HEK293T (cell line): Measurements from ENCODE around the gene MCTP2.

Experiments used
- CTCF ChIA-PET: fragments of 350-600 bp; formaldehyde crosslinking; extraction: SDS; loops from one replicate; lab custom pipeline; 2021; ENCODE audit warnings: antibody characterized with exemption, inconsistent platforms; lab: Yijun Ruan, JAX
- POLR2A ChIA-PET: fragments of 350-600 bp; formaldehyde crosslinking; extraction: SDS; loops from one replicate; lab custom pipeline; 2020; ENCODE audit warnings: antibody characterized with exemption, inconsistent platforms; lab: Yijun Ruan, JAX
- DNase-seq: peaks from one replicate; pipeline ENCODE4 v3.0.0; 2012; ENCODE audit warnings: mixed read lengths; ENCODE audit errors: extremely low spot score
- ARNT ChIP-seq: fragments of 450-650 bp; IDR thresholded peaks from 2 replicates; pipeline ENCODE4 v1.6.1; 2017; ENCODE audit warnings: mild to moderate bottlenecking
- BHLHE40 ChIP-seq: fragments of 450-650 bp; IDR thresholded peaks from 2 replicates; pipeline ENCODE4 v1.6.1; 2016; ENCODE audit warnings: mild to moderate bottlenecking, moderate library complexity, borderline replicate concordance
- CTBP1 ChIP-seq: fragments of 450-650 bp; IDR thresholded peaks from 2 replicates; pipeline ENCODE4 v1.6.1; 2016; ENCODE audit warnings: borderline replicate concordance
- ELF4 ChIP-seq: fragments of 450-650 bp; IDR thresholded peaks from 2 replicates; pipeline ENCODE4 v1.6.1; 2017; ENCODE audit warnings: antibody characterized with exemption
- FOXA1 ChIP-seq: fragments of 450-650 bp; IDR thresholded peaks from 2 replicates; pipeline ENCODE4 v1.6.1; 2016; ENCODE audit warnings: mild to moderate bottlenecking
- FOXK2 ChIP-seq: fragments of 450-650 bp; IDR thresholded peaks from 2 replicates; pipeline ENCODE4 v1.6.1; 2016; ENCODE audit warnings: mild to moderate bottlenecking
- FOXM1 ChIP-seq: fragments of 450-650 bp; IDR thresholded peaks from 2 replicates; pipeline ENCODE4 v1.6.1; 2017; ENCODE audit warnings: mild to moderate bottlenecking, borderline replicate concordance
- HDGF ChIP-seq: fragments of 450-650 bp; IDR thresholded peaks from 2 replicates; pipeline ENCODE4 v1.6.1; 2017; ENCODE audit warnings: antibody characterized with exemption, borderline replicate concordance
- L3MBTL2 ChIP-seq: fragments of 450-650 bp; conservative IDR thresholded peaks from 2 replicates; pipeline ENCODE4 v1.6.1; 2016; ENCODE audit warnings: mild to moderate bottlenecking
- LEF1 ChIP-seq: fragments of 450-650 bp; IDR thresholded peaks from 2 replicates; pipeline ENCODE4 v1.6.1; 2017; ENCODE audit warnings: mild to moderate bottlenecking, borderline replicate concordance
- NFRKB ChIP-seq: fragments of 450-650 bp; IDR thresholded peaks from 2 replicates; pipeline ENCODE4 v1.6.1; 2016; ENCODE audit warnings: mild to moderate bottlenecking, moderate library complexity
- PKNOX1 ChIP-seq: fragments of 450-650 bp; IDR thresholded peaks from 2 replicates; pipeline ENCODE4 v1.6.1; 2016
- SP1 ChIP-seq: fragments of 450-650 bp; IDR thresholded peaks from 2 replicates; pipeline ENCODE4 v1.6.1; 2017
- SUZ12 ChIP-seq: fragments of 450-650 bp; IDR thresholded peaks from 2 replicates; pipeline ENCODE4 v1.6.1; 2016; ENCODE audit warnings: mild to moderate bottlenecking
- TARDBP ChIP-seq: fragments of 450-650 bp; IDR thresholded peaks from 2 replicates; pipeline ENCODE4 v1.6.1; 2016
- ZNF384 ChIP-seq: fragments of 450-650 bp; IDR thresholded peaks from 2 replicates; pipeline ENCODE4 v1.6.1; 2016

The MCTP2 gene

GRCh38 chr15:94412979-94413746 is 181.8 kb downstream of the MCTP2 start:
- DNase-seq, result no peak
- ChIA-PET CTCF (interaction anchor here (0.6 to 1.0 kb wide), 7 partner anchors 18 to 866 kb away, joined by 3 to 4 read pairs (median 3); no protein-coding TSS in a partner anchor), POLR2A (no interaction called here)
- TF ChIP-seq ARNT (no peak), FOXM1 (no peak)

GRCh38 chr15:94414916-94415315 is 183.6 kb downstream of the MCTP2 start:
- TF ChIP-seq NFRKB (no peak), ZNF384 (no peak), PKNOX1 (no peak), LEF1 (no peak), ARNT (no peak), CTBP1 (no peak), ELF4 (no peak), SP1 (no peak), BHLHE40 (no peak), FOXM1 (no peak), TARDBP (no peak), FOXK2 (no peak), FOXA1 (no peak), SUZ12 (no peak), HDGF (no peak), L3MBTL2 (no peak)
- CTCF ChIA-PET, result interaction anchor here (0.8 kb wide), 1 partner anchor 253 kb away, joined by 3 read pairs; no protein-coding TSS in a partner anchor
- no peak for DNase-seq
- POLR2A ChIA-PET, result no interaction called here

GRCh38 chr15:94416267-94416666 is 184.9 kb downstream of the MCTP2 start:
- ChIA-PET POLR2A (no interaction called here), CTCF (interaction anchor here (0.7 kb wide), 1 partner anchor 845 kb away, joined by 3 read pairs; no protein-coding TSS in a partner anchor)
- no peak for TF ChIP-seq ARNT
- DNase-seq, result no peak

GRCh38 chr15:94416820-94417219 is 185.5 kb downstream of the MCTP2 start:
- POLR2A ChIA-PET, result no interaction called here
- CTCF ChIA-PET, result no interaction called here
- DNase-seq, result no peak
- TF ChIP-seq ARNT (no peak), BHLHE40 (no peak), TARDBP (no peak), SUZ12 (no peak), HDGF (no peak), L3MBTL2 (no peak), LEF1 (no peak), SP1 (no peak), FOXA1 (no peak), ELF4 (no peak), FOXM1 (no peak), FOXK2 (no peak), PKNOX1 (no peak), ZNF384 (no peak), CTBP1 (no peak), NFRKB (no peak)

- TF ChIP-seq NFRKB, result no peak
- ChIA-PET CTCF (no interaction called here), POLR2A (no interaction called here)
- no peak for DNase-seq
Observed at GRCh38 chr15:94417501-94418293, 186.3 kb downstream of the MCTP2 start.

GRCh38 chr15:94421706-94422105 is 190.3 kb downstream of the MCTP2 start:
- TF ChIP-seq PKNOX1, result no peak
- TF ChIP-seq NFRKB, result no peak
- no peak for TF ChIP-seq SP1
- TF ChIP-seq ZNF384, result no peak
- TF ChIP-seq SUZ12, result no peak
- no peak for TF ChIP-seq CTBP1
- TF ChIP-seq FOXM1, result no peak
- no peak for TF ChIP-seq FOXK2
- TF ChIP-seq ARNT, result no peak
- no peak for TF ChIP-seq BHLHE40
- TF ChIP-seq ELF4, result no peak
- TF ChIP-seq FOXA1, result no peak
- no peak for TF ChIP-seq L3MBTL2
- TF ChIP-seq LEF1, result no peak
- no peak for TF ChIP-seq HDGF
- no peak for DNase-seq
- POLR2A ChIA-PET, result no interaction called here
- CTCF ChIA-PET, result no interaction called here
